Lung (tissue), 12 donors: ENCODE results near the gene ME1. TPM values are rescaled to one million over a fixed set of nuclear protein-coding genes. Genes with fewer than 3 reads are reported as not detected.
A peak's percentile ranks its signal among the peaks of the same experiment; 100 is the strongest.

Experiments used
- ATAC-seq: fragments of 200-7000 bp; cut with Tn5 transposase; one replicate; pipeline ENCODE4 v1.9.1; 2020; ENCODE audit warnings: moderate number of reproducible peaks; ENCODE audit not compliant: insufficient read depth, low FRiP score
- DNase-seq, 3 donors: peaks; one replicate each; pipeline ENCODE4 v3.0.0-alpha.2; 2013 to 2017
- H3K27ac ChIP-seq, 2 donors: one replicate each; pipeline ENCODE4 v1.5.1; 2013; ENCODE audit warnings: mild to moderate bottlenecking in 2 of 2, moderate library complexity in 2 of 2, control low read depth in 1 of 2, inconsistent platforms in 1 of 2, low read depth in 1 of 2, low read length in 1 of 2
- H3K27me3 ChIP-seq, 3 donors: one replicate each; pipeline ENCODE4 v1.5.1; 2013; ENCODE audit warnings: low read length in 2 of 3; ENCODE audit not compliant: control insufficient read depth in 3 of 3, insufficient read depth in 3 of 3
- H3K36me3 ChIP-seq, 4 donors: one replicate each; pipeline ENCODE4 v1.5.1; 2013; ENCODE audit warnings: low read length in 4 of 4, mild to moderate bottlenecking in 1 of 4, moderate library complexity in 1 of 4; ENCODE audit not compliant: control insufficient read depth in 4 of 4, insufficient read depth in 4 of 4
- H3K4me1 ChIP-seq, 5 donors: one replicate each; pipeline ENCODE4 v1.5.1; 2013; ENCODE audit warnings: low read length in 5 of 5, mild to moderate bottlenecking in 2 of 5, moderate library complexity in 1 of 5; ENCODE audit not compliant: control insufficient read depth in 5 of 5, insufficient read depth in 5 of 5
- H3K4me3 ChIP-seq: one replicate; pipeline ENCODE4 v1.5.1; 2013; ENCODE audit warnings: mild to moderate bottlenecking, control low read depth, moderate library complexity
- H3K9ac ChIP-seq, 2 donors: one replicate each; pipeline ENCODE4 v1.5.1; 2013; ENCODE audit warnings: low read length in 2 of 2, control low read depth in 1 of 2; ENCODE audit not compliant: insufficient read depth in 1 of 2
- H3K9me3 ChIP-seq, 4 donors: one replicate each; pipeline ENCODE4 v1.5.1; 2013; ENCODE audit warnings: low read length in 3 of 4, mild to moderate bottlenecking in 1 of 4, moderate library complexity in 1 of 4; ENCODE audit not compliant: control insufficient read depth in 4 of 4, insufficient read depth in 3 of 4
- WGBS, 2 donors: extraction: QIAGEN DNeasy Blood & Tissue Kit; methylation state at CpG; one replicate each; pipeline ENCODE4 v1.1.7; 2013; 5-methylcytosine and 5-hydroxymethylcytosine counted together
- polyA plus RNA-seq, 2 donors: library from polyadenylated mRNA; stranded (reverse); fragments of 200-250 nt; gene quantifications; one replicate each; pipeline ENCODE4 v1.2.1, GENCODE V29; 2013
- total RNA-seq, 2 donors: library from RNA; depleted of rRNA in 1 of 2; stranded (reverse); fragments of >200 nt in 1 of 2; gene quantifications; one replicate each; pipeline ENCODE4 v1.2.1, GENCODE V29; 2014 to 2021
- TF ChIP-seq, protein P1 (sequence below): IDR thresholded peaks from 2 replicates; pipeline ENCODE4 v1.5.1; 2012; ENCODE audit warnings: mild to moderate bottlenecking; ENCODE audit errors: control extremely low read depth, extremely low read depth
- donor health status: control.
- donor health status: control.
- donor health status: Bipolar disorder and iron deficiency.
- donor health status: healthy.
- donor health status: DM: yes; HTN: yes; CAD: no.

Gene ME1
- total and polyA plus RNA-seq, 4 donors: 4.9 to 17.5 (median 10.8) TPM

DNA sequence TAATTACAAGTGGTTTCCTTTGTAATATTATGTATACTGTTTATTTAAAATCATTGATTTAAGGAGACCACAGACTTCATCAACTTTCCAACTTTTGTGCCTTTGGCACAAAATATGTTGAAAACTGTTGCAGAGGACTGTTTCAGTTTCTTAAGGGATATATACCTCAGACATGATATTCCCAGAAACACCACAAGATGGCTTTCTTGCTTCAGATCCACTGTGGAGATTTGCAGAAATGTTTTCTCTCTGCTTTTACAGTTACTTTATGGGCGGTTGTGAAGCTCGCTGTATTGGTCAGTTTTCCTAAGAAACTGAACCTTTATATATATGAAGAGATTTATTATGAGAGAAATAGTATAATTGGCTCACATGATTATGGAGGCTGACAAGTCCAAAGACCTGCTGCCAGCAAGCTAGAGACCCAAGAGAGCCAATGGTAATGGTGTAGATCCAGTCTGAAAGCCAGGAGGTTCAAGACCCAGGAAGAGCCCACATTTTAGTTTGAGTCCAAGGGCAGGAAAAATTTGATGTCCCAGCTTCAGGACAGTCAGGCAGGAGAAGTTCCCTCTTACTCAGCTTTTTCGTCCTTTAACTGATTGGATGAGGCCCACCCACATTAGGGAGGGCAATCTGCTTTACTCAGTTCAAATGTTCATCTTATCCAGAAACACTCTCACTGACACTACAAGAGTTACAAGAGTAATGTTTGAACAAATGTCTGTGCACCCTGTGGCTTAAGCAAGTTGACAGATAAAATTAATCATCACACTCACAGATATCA is 12.8 kb downstream of the ME1 start:
- WGBS, 2 donors: 74 to 75% methylated on average over 3 of the region's 3 CpGs
- Histone ChIP-seq H3K9me3 (no peaks in the 10 kb centered on the region), H3K9ac (no peak overlapping the region), H3K27ac (no peak overlapping the region), H3K36me3 (no peaks in the 10 kb centered on the region), H3K4me3 (no peak overlapping the region), H3K27me3 (no peaks in the 10 kb centered on the region), H3K4me1 (peaks cover 0 to 6% (median 0%) of the 10 kb centered on the region in 5 donors)
- ATAC-seq (peak; percentile 77), DNase-seq (peak in 2 of 3 donors; percentile 78 to 84)
- TF ChIP-seq, protein P1, sequence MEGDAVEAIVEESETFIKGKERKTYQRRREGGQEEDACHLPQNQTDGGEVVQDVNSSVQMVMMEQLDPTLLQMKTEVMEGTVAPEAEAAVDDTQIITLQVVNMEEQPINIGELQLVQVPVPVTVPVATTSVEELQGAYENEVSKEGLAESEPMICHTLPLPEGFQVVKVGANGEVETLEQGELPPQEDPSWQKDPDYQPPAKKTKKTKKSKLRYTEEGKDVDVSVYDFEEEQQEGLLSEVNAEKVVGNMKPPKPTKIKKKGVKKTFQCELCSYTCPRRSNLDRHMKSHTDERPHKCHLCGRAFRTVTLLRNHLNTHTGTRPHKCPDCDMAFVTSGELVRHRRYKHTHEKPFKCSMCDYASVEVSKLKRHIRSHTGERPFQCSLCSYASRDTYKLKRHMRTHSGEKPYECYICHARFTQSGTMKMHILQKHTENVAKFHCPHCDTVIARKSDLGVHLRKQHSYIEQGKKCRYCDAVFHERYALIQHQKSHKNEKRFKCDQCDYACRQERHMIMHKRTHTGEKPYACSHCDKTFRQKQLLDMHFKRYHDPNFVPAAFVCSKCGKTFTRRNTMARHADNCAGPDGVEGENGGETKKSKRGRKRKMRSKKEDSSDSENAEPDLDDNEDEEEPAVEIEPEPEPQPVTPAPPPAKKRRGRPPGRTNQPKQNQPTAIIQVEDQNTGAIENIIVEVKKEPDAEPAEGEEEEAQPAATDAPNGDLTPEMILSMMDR: no peak

GRCh38 chr6:83413068-83413467 is 17.8 kb downstream of the ME1 start:
- 87 to 97% methylated on average over 2 of the region's 2 CpGs for WGBS, 2 donors
- Histone ChIP-seq H3K36me3 (no peaks in the 10 kb centered on the region), H3K27ac (no peak overlapping the region), H3K9me3 (no peaks in the 10 kb centered on the region), H3K27me3 (no peaks in the 10 kb centered on the region), H3K9ac (no peak overlapping the region), H3K4me3 (no peak overlapping the region), H3K4me1 (no peaks in the 10 kb centered on the region)
- DNase-seq: no peak
- ATAC-seq: no peak
- TF ChIP-seq, protein P1: no peak

- TF ChIP-seq, protein P1: no peak
- no peaks in the 10 kb centered on the region for H3K4me1 ChIP-seq
- 85 to 91% methylated on average over 3 of the region's 3 CpGs for WGBS, 2 donors
Measured at GRCh38 chr6:83411731-83412130, 19.1 kb downstream of the ME1 start.

More at GRCh38 chr6:83411731-83412130, 19.1 kb downstream of the ME1 start:
- DNase-seq: no peak
- Histone ChIP-seq H3K36me3 (no peaks in the 10 kb centered on the region), H3K27ac (no peak overlapping the region), H3K4me3 (no peak overlapping the region), H3K27me3 (no peaks in the 10 kb centered on the region), H3K9ac (no peak overlapping the region), H3K9me3 (no peaks in the 10 kb centered on the region)
- no peak for ATAC-seq
